Tibial nerve (tissue), 4 donors: ENCODE data around the gene ST3GAL6. TPM values are rescaled to one million over a fixed set of nuclear protein-coding genes. Genes with fewer than 3 reads are reported as not detected.

ENCODE experiments used
- DNase-seq, 2 donors: peaks; one replicate each; pipeline ENCODE4 v3.0.0-alpha.2; 2019; ENCODE audit warnings: low spot score in 2 of 2
- H3K27ac ChIP-seq, 4 donors: fragments of 200-600 bp; sonication (generic) in 3 of 4; one replicate each; pipeline ENCODE4 v1.5.1; 2017 to 2019; ENCODE audit warnings: mild to moderate bottlenecking in 1 of 4
- H3K27me3 ChIP-seq, 2 donors: fragments of 200-600 bp; sonication (generic) in 1 of 2; one replicate each; pipeline versions ENCODE4 v1.5.1 to v1.6.0; 2017 to 2019
- H3K36me3 ChIP-seq, 3 donors: fragments of 200-600 bp; sonication (generic); one replicate each; pipeline ENCODE4 v1.5.1; 2018 to 2019
- H3K4me1 ChIP-seq, 4 donors: fragments of 200-600 bp; sonication (generic) in 3 of 4; one replicate each; pipeline ENCODE4 v1.5.1; 2017 to 2019
- H3K4me3 ChIP-seq, 4 donors: fragments of 200-600 bp; sonication (generic) in 3 of 4; one replicate each; pipeline ENCODE4 v1.5.1; 2017 to 2019; ENCODE audit warnings: mild to moderate bottlenecking in 1 of 4, moderate library complexity in 1 of 4
- H3K9me3 ChIP-seq, 4 donors: fragments of 200-600 bp; sonication (generic) in 3 of 4; one replicate each; pipeline ENCODE4 v1.5.1; 2017 to 2019
- CTCF ChIP-seq, 5 experiments: fragments of 200-600 bp in 3 of 5; fragments of 450-650 bp in 2 of 5; sonication (generic) in 3 of 5; IDR thresholded peaks; one replicate each; pipeline ENCODE4 v1.5.1; 2016 to 2019; ENCODE audit warnings: antibody characterized with exemption in 5 of 5, mild to moderate bottlenecking in 3 of 5, moderate library complexity in 2 of 5
- EP300 ChIP-seq, 2 donors: sonication (generic); formaldehyde crosslinking; IDR thresholded peaks; one replicate each; pipeline ENCODE4 v1.6.1; 2017; ENCODE audit warnings: antibody characterized with exemption in 2 of 2, mild to moderate bottlenecking in 1 of 2
- POLR2A ChIP-seq, 2 donors: fragments of 450-650 bp; IDR thresholded peaks; one replicate each; pipeline ENCODE4 v1.6.1; 2017; ENCODE audit warnings: antibody characterized with exemption in 2 of 2, mild to moderate bottlenecking in 2 of 2, moderate library complexity in 2 of 2
- WGBS, 2 donors: methylation state at CpG; one replicate each; pipeline ENCODE4 v1.1.5; 2018; 5-methylcytosine and 5-hydroxymethylcytosine counted together
- total RNA-seq, 4 donors: library from RNA; depleted of rRNA; stranded (reverse); fragments of >200 nt; gene quantifications; one replicate each; pipeline ENCODE4 v1.1.0, GENCODE V29; 2016

Gene ST3GAL6
- total RNA-seq, 4 donors from 2014 or later: 9.2 to 54.6 (median 10.1) TPM

GRCh38 chr3:98809557-98809956, 46.4 kb downstream of the ST3GAL6 start:
- 43 to 46% methylated on average over 3 of the region's 3 CpGs for WGBS, 2 donors
- Histone ChIP-seq H3K4me1 (peaks cover 0 to 8% (median 2%) of the 10 kb centered on the region in 4 donors), H3K4me3 (no peak overlapping the region), H3K9me3 (no peaks in the 10 kb centered on the region), H3K27ac (no peak overlapping the region), H3K36me3 (peaks cover 0 to 48% (median 0%) of the 10 kb centered on the region in 3 donors), H3K27me3 (no peaks in the 10 kb centered on the region)
- no peak for DNase-seq
- TF ChIP-seq CTCF (IDR thresholded peaks at IDR 0.05): no peak
- no peak for TF ChIP-seq POLR2A (IDR thresholded peaks at IDR 0.05)
- TF ChIP-seq EP300 (IDR thresholded peaks at IDR 0.05): no peak

- WGBS, 2 donors: 66 to 74% methylated on average over 6 of the region's 6 CpGs
- H3K36me3 ChIP-seq: peaks cover 0 to 39% (median 0%) of the 10 kb centered on the region in 3 donors
Observed at GRCh38 chr3:98811048-98811447, 47.9 kb downstream of the ST3GAL6 start.

GRCh38 chr3:98812851-98813374, 49.8 kb downstream of the ST3GAL6 start:
- peaks cover 0 to 13% (median 2%) of the 10 kb centered on the region in 4 donors for H3K4me1 ChIP-seq
- 63 to 69% methylated on average over 5 of the region's 5 CpGs for WGBS, 2 donors
- H3K9me3 ChIP-seq: no peaks in the 10 kb centered on the region
- no peaks in the 10 kb centered on the region for H3K27me3 ChIP-seq
- DNase-seq: no peak
- no peak overlapping the region for H3K4me3 ChIP-seq
- TF ChIP-seq POLR2A (IDR thresholded peaks at IDR 0.05) (no peak), CTCF (IDR thresholded peaks at IDR 0.05) (peak; percentile 39 to 69 (median 48))
- H3K36me3 ChIP-seq: peaks cover 0 to 25% (median 0%) of the 10 kb centered on the region in 3 donors
- H3K27ac ChIP-seq: peak overlapping the region in 1 of 4 donors; percentile 6

More at GRCh38 chr3:98811048-98811447, 47.9 kb downstream of the ST3GAL6 start:
- Histone ChIP-seq H3K4me1 (peaks cover 0 to 8% (median 2%) of the 10 kb centered on the region in 4 donors), H3K27ac (no peak overlapping the region), H3K9me3 (no peaks in the 10 kb centered on the region), H3K27me3 (no peaks in the 10 kb centered on the region), H3K4me3 (no peak overlapping the region)
- no peak for DNase-seq
- TF ChIP-seq POLR2A (IDR thresholded peaks at IDR 0.05) (no peak), EP300 (IDR thresholded peaks at IDR 0.05) (no peak), CTCF (IDR thresholded peaks at IDR 0.05) (no peak)

- peaks cover 0 to 28% (median 0%) of the 10 kb centered on the region in 3 donors for H3K36me3 ChIP-seq
Observed at GRCh38 chr3:98814817-98815420, 51.8 kb downstream of the ST3GAL6 start.

More at GRCh38 chr3:98814817-98815420, 51.8 kb downstream of the ST3GAL6 start:
- Histone ChIP-seq H3K4me3 (no peak overlapping the region), H3K4me1 (peaks cover 0 to 10% (median 2%) of the 10 kb centered on the region in 4 donors), H3K27ac (no peak overlapping the region), H3K27me3 (no peaks in the 10 kb centered on the region), H3K9me3 (no peaks in the 10 kb centered on the region)
- no peak for DNase-seq
- WGBS, 2 donors: 67 to 72% methylated on average over 5 of the region's 5 CpGs
- no peak for TF ChIP-seq POLR2A (IDR thresholded peaks at IDR 0.05)
- no peak for TF ChIP-seq CTCF (IDR thresholded peaks at IDR 0.05)
- no peak for TF ChIP-seq EP300 (IDR thresholded peaks at IDR 0.05)
